ENCODE measurements around the gene GPR15. TPM values are rescaled to one million over a fixed set of nuclear protein-coding genes. Genes with fewer than 3 reads are reported as not detected.

The GPR15 gene
- under 1 TPM in 2 of 9 donors, not detected in 7; 0.14 to 0.39 TPM for total RNA-seq
- polyA plus RNA-seq: not detected
- long read RNA-seq, donor 1: 0 reads
- long read RNA-seq, donor 2: 0 reads
- long read RNA-seq, donor 3: 0 reads
- long read RNA-seq, donor 4: 0 reads
- long read RNA-seq, donor 5: 0 reads
- long read RNA-seq, donor 6: 0 reads
- long read RNA-seq, donor 7: 0 reads
- long read RNA-seq, donor 8: 0 reads
- long read RNA-seq, donor 9: 0 reads
- long read RNA-seq, donor 10: 0 reads

- DNase-seq: no peak
- intact Hi-C loops (cut with DNase I): no loop called here
- TF ChIP-seq POLR2A (IDR thresholded peaks at IDR 0.05) (no peak), CTCF (IDR thresholded peaks at IDR 0.05) (no peak)
- no peak within 1 kb of the TSS for H3K27ac ChIP-seq
- H3K9me3 ChIP-seq (replicated peaks in 1 of 3): no peaks in the 10 kb centered on the region
- no peak within 1 kb of the TSS for H3K4me3 ChIP-seq
- no peaks in the 10 kb centered on the region for H3K4me1 ChIP-seq (replicated peaks in 1 of 2)
- H3K27me3 ChIP-seq: no peaks in the 10 kb centered on the region
- 77 to 85% (median 83%) methylated on average over 7 of the region's 7 CpGs for WGBS, 4 donors
- no peaks in the 10 kb centered on the region for H3K36me3 ChIP-seq (replicated peaks in 1 of 2)
Observed at GRCh38 chr3:98531622-98532274, at the start of gene GPR15. GPR15 (plus strand) TSS chr3:98531978; CDS start chr3:98532034, 56 bp downstream.

DNA sequence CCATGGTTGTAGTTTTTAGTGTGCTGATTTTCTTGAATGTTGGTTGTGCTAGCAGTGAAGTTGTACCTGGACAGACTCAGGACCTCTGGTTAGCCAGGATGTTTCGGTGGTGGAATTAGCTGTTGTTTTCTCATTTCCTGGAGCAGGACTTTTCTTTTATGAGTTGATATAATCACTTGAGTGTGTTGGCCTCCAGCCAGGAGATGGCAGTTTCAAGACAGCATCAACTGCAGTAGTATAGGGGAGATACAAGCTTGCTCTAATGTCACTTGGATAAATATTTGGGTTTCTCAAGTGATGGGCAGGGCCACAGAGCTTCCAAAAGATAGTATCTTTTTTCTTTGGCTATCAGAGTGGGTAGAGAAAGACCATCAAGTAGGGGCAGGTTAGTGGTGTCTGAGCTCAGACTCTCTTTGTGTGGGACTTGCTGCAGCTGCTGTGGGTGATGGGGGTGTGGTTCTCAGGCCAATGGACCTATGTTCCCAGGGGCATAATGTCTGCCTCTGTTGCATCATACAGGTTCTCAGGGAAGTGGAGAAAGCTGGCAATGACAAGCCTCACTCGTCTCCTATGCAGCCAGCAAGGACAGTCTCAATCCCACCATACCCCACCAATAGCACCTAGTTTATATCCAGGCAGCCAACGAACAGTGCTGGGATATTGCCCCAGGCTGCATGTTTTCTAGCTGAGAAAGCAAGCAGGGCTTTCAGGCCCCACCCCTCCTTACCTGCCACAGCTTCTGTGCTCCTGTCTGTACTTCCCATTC, 48.9 kb upstream of the GPR15 start:
- Histone ChIP-seq H3K9me3 (replicated peaks in 1 of 3) (no peaks in the 10 kb centered on the region), H3K4me1 (replicated peaks in 1 of 2) (no peaks in the 10 kb centered on the region), H3K27ac (no peak overlapping the region), H3K36me3 (replicated peaks in 1 of 2) (no peaks in the 10 kb centered on the region), H3K27me3 (no peaks in the 10 kb centered on the region), H3K4me3 (no peak overlapping the region)
- WGBS, 4 donors: 58 to 83% (median 67%) methylated on average over 2 to 3 of the region's 3 CpGs
- DNase-seq: no peak
- intact Hi-C loops (cut with DNase I): no loop called here
- TF ChIP-seq CTCF (IDR thresholded peaks at IDR 0.05) (no peak), POLR2A (IDR thresholded peaks at IDR 0.05) (no peak)

DNA sequence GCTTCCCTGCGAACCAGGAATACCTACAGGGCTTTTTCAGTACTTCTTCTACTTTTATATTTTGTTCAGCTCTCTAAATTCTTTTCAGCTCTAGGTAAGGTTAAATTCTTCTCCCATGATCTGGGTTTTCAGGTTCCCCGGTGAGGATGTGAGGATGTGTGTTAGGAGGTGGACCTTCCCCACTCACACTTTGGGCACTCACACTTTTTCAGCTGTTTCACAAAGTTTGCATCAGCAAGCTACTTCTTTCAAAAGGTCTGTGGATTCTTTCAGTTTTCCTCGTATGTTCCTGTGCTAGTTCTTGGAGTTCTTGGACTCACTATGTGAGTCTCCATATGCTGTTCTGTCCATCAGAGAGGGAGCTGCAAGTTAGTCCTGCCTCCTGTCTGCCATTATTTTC, 48.2 kb upstream of the GPR15 start:
- intact Hi-C loops (cut with DNase I): no loop called here
- 72 to 80% (median 77%) methylated on average over 3 of the region's 3 CpGs for WGBS, 4 donors
- Histone ChIP-seq H3K36me3 (replicated peaks in 1 of 2) (no peaks in the 10 kb centered on the region), H3K4me1 (replicated peaks in 1 of 2) (no peaks in the 10 kb centered on the region), H3K4me3 (no peak overlapping the region), H3K9me3 (replicated peaks in 1 of 3) (no peaks in the 10 kb centered on the region), H3K27me3 (no peaks in the 10 kb centered on the region), H3K27ac (no peak overlapping the region)
- no peak for DNase-seq
- TF ChIP-seq POLR2A (IDR thresholded peaks at IDR 0.05): no peak
- no peak for TF ChIP-seq CTCF (IDR thresholded peaks at IDR 0.05)

GRCh38 chr3:98497381-98497780, 34.4 kb upstream of the GPR15 start, which contains the start of gene OR5K2:
OR5K2 (plus strand) TSS chr3:98497681; CDS start chr3:98497681, 0 bp downstream.
- Histone ChIP-seq H3K9me3 (replicated peaks in 1 of 3) (no peaks in the 10 kb centered on the region), H3K36me3 (replicated peaks in 1 of 2) (no peaks in the 10 kb centered on the region), H3K27ac (no peak within 1 kb of the TSS), H3K4me1 (replicated peaks in 1 of 2) (no peaks in the 10 kb centered on the region), H3K4me3 (no peak within 1 kb of the TSS), H3K27me3 (no peaks in the 10 kb centered on the region)
- WGBS, 4 donors: 63 to 77% (median 69%) methylated on average over 2 of the region's 2 CpGs
- DNase-seq: no peak
- TF ChIP-seq POLR2A (IDR thresholded peaks at IDR 0.05): no peak
- TF ChIP-seq CTCF (IDR thresholded peaks at IDR 0.05): no peak
- intact Hi-C loops (cut with DNase I): no loop called here
